ENCODE data around the gene CCR9.
"Not testable (repeated sequence)": the region's sequence is repeated elsewhere in the genome, so short reads cannot be mapped to it uniquely, and the experiment has no call there.

Gene CCR9

GRCh38 chr3:45885979-45886705 is at the start of gene CCR9:
Gene CCR9 (plus strand): TSS chr3:45886543. CDS start chr3:45894934, 8,391 bp downstream.
- Histone ChIP-seq H3K4me3 (ENCODE audit: low read depth, low read length) (no peak within 1 kb of the TSS), H3K27me3 (ENCODE audit: control insufficient read depth, insufficient read depth, low read length) (peaks cover 11% of the 10 kb centered on the region; the same call in 1 of the 2 replicates), H3K4me1 (ENCODE audit: control insufficient read depth, insufficient read depth, low read length) (peaks cover 3% of the 10 kb centered on the region; the same call in 1 of the 2 replicates), H3K9ac (ENCODE audit: low read length) (no peak within 1 kb of the TSS), H3K27ac (ENCODE audit: low read depth, low read length) (no peak within 1 kb of the TSS), H3K36me3 (ENCODE audit: control insufficient read depth, insufficient read depth, low read length) (no peaks in the 10 kb centered on the region), H3K9me3 (ENCODE audit: control insufficient read depth, insufficient read depth, low read depth, low read length) (no peaks in the 10 kb centered on the region)

GRCh38 chr3:45838466-45838865 is 47.9 kb upstream of the CCR9 start:
- Histone ChIP-seq H3K9me3 (ENCODE audit: control insufficient read depth, insufficient read depth, low read depth, low read length) (no peaks in the 10 kb centered on the region), H3K4me1 (ENCODE audit: control insufficient read depth, insufficient read depth, low read length) (no peaks in the 10 kb centered on the region), H3K9ac (ENCODE audit: low read length) (no peak overlapping the region), H3K36me3 (ENCODE audit: control insufficient read depth, insufficient read depth, low read length) (peaks cover 6% of the 10 kb centered on the region; the same call in 1 of the 2 replicates), H3K4me3 (ENCODE audit: low read depth, low read length) (no peak overlapping the region), H3K27ac (ENCODE audit: low read depth, low read length) (no peak overlapping the region), H3K27me3 (ENCODE audit: control insufficient read depth, insufficient read depth, low read length) (peaks cover 13% of the 10 kb centered on the region)

GRCh38 chr3:45841420-45841756 is 45.0 kb upstream of the CCR9 start:
- Histone ChIP-seq H3K4me1 (ENCODE audit: control insufficient read depth, insufficient read depth, low read length) (no peaks in the 10 kb centered on the region), H3K27me3 (ENCODE audit: control insufficient read depth, insufficient read depth, low read length) (peaks cover 41% of the 10 kb centered on the region), H3K9me3 (ENCODE audit: control insufficient read depth, insufficient read depth, low read depth, low read length) (no peaks in the 10 kb centered on the region), H3K36me3 (ENCODE audit: control insufficient read depth, insufficient read depth, low read length) (no peaks in the 10 kb centered on the region), H3K27ac (ENCODE audit: low read depth, low read length) (0 out of 2 replicates have a peak overlapping the region, but pooled peaks have one; percentile 10), H3K4me3 (ENCODE audit: low read depth, low read length) (peak overlapping the region; percentile 74), H3K9ac (ENCODE audit: low read length) (peak overlapping the region; percentile 68)

- no peaks in the 10 kb centered on the region for H3K36me3 ChIP-seq (ENCODE audit: control insufficient read depth, insufficient read depth, low read length)
- H3K9me3 ChIP-seq (ENCODE audit: control insufficient read depth, insufficient read depth, low read depth, low read length): no peaks in the 10 kb centered on the region
- peaks cover 46% of the 10 kb centered on the region for H3K27me3 ChIP-seq (ENCODE audit: control insufficient read depth, insufficient read depth, low read length)
- H3K27ac ChIP-seq (ENCODE audit: low read depth, low read length): 0 out of 2 replicates have a peak within 1 kb of the TSS, but pooled peaks have one; percentile 10
- H3K9ac ChIP-seq (ENCODE audit: low read length): peak within 1 kb of the TSS; percentile 68
- H3K4me3 ChIP-seq (ENCODE audit: low read depth, low read length): peak within 1 kb of the TSS; percentile 74
- no peaks in the 10 kb centered on the region for H3K4me1 ChIP-seq (ENCODE audit: control insufficient read depth, insufficient read depth, low read length)
Measured at GRCh38 chr3:45841757-45842491, 44.4 kb upstream of the CCR9 start, which contains the start of gene LZTFL1. Gene LZTFL1 (minus strand): TSS chr3:45842119. CDS start chr3:45841991, 128 bp downstream.

GRCh38 chr3:45842851-45843625 is 43.3 kb upstream of the CCR9 start:
- Histone ChIP-seq H3K36me3 (ENCODE audit: control insufficient read depth, insufficient read depth, low read length) (no peaks in the 10 kb centered on the region), H3K4me1 (ENCODE audit: control insufficient read depth, insufficient read depth, low read length) (no peaks in the 10 kb centered on the region), H3K9me3 (ENCODE audit: control insufficient read depth, insufficient read depth, low read depth, low read length) (no peaks in the 10 kb centered on the region), H3K27me3 (ENCODE audit: control insufficient read depth, insufficient read depth, low read length) (peaks cover 57% of the 10 kb centered on the region), H3K4me3 (ENCODE audit: low read depth, low read length) (no peak overlapping the region), H3K9ac (ENCODE audit: low read length) (no peak overlapping the region), H3K27ac (ENCODE audit: low read depth, low read length) (no peak overlapping the region)

- H3K27ac ChIP-seq (ENCODE audit: low read depth, low read length): no peak overlapping the region
- H3K9ac ChIP-seq (ENCODE audit: low read length): no peak overlapping the region
- peaks cover 71% of the 10 kb centered on the region for H3K27me3 ChIP-seq (ENCODE audit: control insufficient read depth, insufficient read depth, low read length)
Measured at GRCh38 chr3:45844616-45845015, 41.7 kb upstream of the CCR9 start.

GRCh38 chr3:45848392-45848791 is 38.0 kb upstream of the CCR9 start:
- Histone ChIP-seq H3K4me1 (ENCODE audit: control insufficient read depth, insufficient read depth, low read length) (no peaks in the 10 kb centered on the region), H3K9ac (ENCODE audit: low read length) (no peak overlapping the region), H3K9me3 (ENCODE audit: control insufficient read depth, insufficient read depth, low read depth, low read length) (no peaks in the 10 kb centered on the region), H3K27ac (ENCODE audit: low read depth, low read length) (no peak overlapping the region), H3K4me3 (ENCODE audit: low read depth, low read length) (no peak overlapping the region), H3K36me3 (ENCODE audit: control insufficient read depth, insufficient read depth, low read length) (no peaks in the 10 kb centered on the region), H3K27me3 (ENCODE audit: control insufficient read depth, insufficient read depth, low read length) (peaks cover 90% of the 10 kb centered on the region)

More at GRCh38 chr3:45844616-45845015, 41.7 kb upstream of the CCR9 start:
- Histone ChIP-seq H3K9me3 (ENCODE audit: control insufficient read depth, insufficient read depth, low read depth, low read length) (no peaks in the 10 kb centered on the region), H3K4me3 (ENCODE audit: low read depth, low read length) (no peak overlapping the region), H3K4me1 (ENCODE audit: control insufficient read depth, insufficient read depth, low read length) (no peaks in the 10 kb centered on the region), H3K36me3 (ENCODE audit: control insufficient read depth, insufficient read depth, low read length) (no peaks in the 10 kb centered on the region)

GRCh38 chr3:45852828-45853227 is 33.5 kb upstream of the CCR9 start:
- Histone ChIP-seq H3K36me3 (ENCODE audit: control insufficient read depth, insufficient read depth, low read length) (no peaks in the 10 kb centered on the region), H3K4me3 (ENCODE audit: low read depth, low read length) (no peak overlapping the region), H3K27me3 (ENCODE audit: control insufficient read depth, insufficient read depth, low read length) (peaks cover 59% of the 10 kb centered on the region), H3K9ac (ENCODE audit: low read length) (no peak overlapping the region), H3K9me3 (ENCODE audit: control insufficient read depth, insufficient read depth, low read depth, low read length) (no peaks in the 10 kb centered on the region), H3K27ac (ENCODE audit: low read depth, low read length) (no peak overlapping the region), H3K4me1 (ENCODE audit: control insufficient read depth, insufficient read depth, low read length) (no peaks in the 10 kb centered on the region)

- H3K4me1 ChIP-seq (ENCODE audit: control insufficient read depth, insufficient read depth, low read length); H3K4me3 ChIP-seq (ENCODE audit: low read depth, low read length); H3K9me3 ChIP-seq (ENCODE audit: control insufficient read depth, insufficient read depth, low read depth, low read length); H3K9ac ChIP-seq (ENCODE audit: low read length); H3K36me3 ChIP-seq (ENCODE audit: control insufficient read depth, insufficient read depth, low read length); H3K27ac ChIP-seq (ENCODE audit: low read depth, low read length): not testable (repeated sequence)
- H3K27me3 ChIP-seq (ENCODE audit: control insufficient read depth, insufficient read depth, low read length): peaks cover 26% of the 10 kb centered on the region
Measured at GRCh38 chr3:45856323-45856722, 30.0 kb upstream of the CCR9 start.

- H3K27ac ChIP-seq (ENCODE audit: low read depth, low read length); H3K4me1 ChIP-seq (ENCODE audit: control insufficient read depth, insufficient read depth, low read length); H3K4me3 ChIP-seq (ENCODE audit: low read depth, low read length); H3K9me3 ChIP-seq (ENCODE audit: control insufficient read depth, insufficient read depth, low read depth, low read length); H3K36me3 ChIP-seq (ENCODE audit: control insufficient read depth, insufficient read depth, low read length); H3K9ac ChIP-seq (ENCODE audit: low read length): not testable (repeated sequence)
- H3K27me3 ChIP-seq (ENCODE audit: control insufficient read depth, insufficient read depth, low read length): peaks cover 21% of the 10 kb centered on the region
Measured at GRCh38 chr3:45857024-45857423, 29.3 kb upstream of the CCR9 start.

Data from HUES6 (cell line).